Neutrophil (primary cell): ENCODE data around the gene BLOC1S5.

Experiments
- H3K27ac ChIP-seq: fragments of 200-600 bp; sonication (generic); 2 replicates; pipeline ENCODE4 v1.5.1; 2016; ENCODE audit warnings: mild to moderate bottlenecking, moderate library complexity
- H3K27me3 ChIP-seq: fragments of 200-600 bp; sonication (generic); 2 replicates; pipeline ENCODE4 v1.6.0; 2016; ENCODE audit warnings: mild to moderate bottlenecking
- H3K36me3 ChIP-seq: fragments of 200-600 bp; sonication (generic); 2 replicates; pipeline ENCODE4 v1.5.1; 2017
- H3K4me1 ChIP-seq, 2 experiments: fragments of 200-600 bp in 1 of 2; sonication (generic) in 1 of 2; 1 replicate in 1 of 2; 2 replicates in 1 of 2; pipeline versions ENCODE4 v1.5.1 to v1.6.1; 2013 to 2016; ENCODE audit warnings: low read depth in 1 of 2, low read length in 1 of 2, mild to moderate bottlenecking in 1 of 2, moderate library complexity in 1 of 2; ENCODE audit not compliant: control insufficient read depth in 1 of 2, insufficient read depth in 1 of 2
- H3K4me3 ChIP-seq, 2 experiments: fragments of 200-600 bp in 1 of 2; sonication (generic) in 1 of 2; 1 replicate in 1 of 2; 2 replicates in 1 of 2; pipeline ENCODE4 v1.5.1; 2013 to 2016; ENCODE audit warnings: low read depth in 1 of 2, low read length in 1 of 2, mild to moderate bottlenecking in 1 of 2, moderate library complexity in 1 of 2
- H3K9me3 ChIP-seq: fragments of 200-600 bp; sonication (generic); 2 replicates; pipeline ENCODE4 v1.5.1; 2016
- CTCF ChIP-seq: fragments of 200-600 bp; sonication (generic); IDR thresholded peaks from 2 replicates; pipeline ENCODE4 v1.5.1; 2016; ENCODE audit warnings: antibody characterized with exemption

Gene BLOC1S5

GRCh38 chr6:7997286-7997685 lies 66.9 kb downstream of the BLOC1S5 start:
- H3K27ac ChIP-seq, result no peak overlapping the region
- H3K36me3 ChIP-seq, result no peaks in the 10 kb centered on the region
- no peaks in the 10 kb centered on the region for H3K9me3 ChIP-seq
- no peaks in the 10 kb centered on the region for H3K4me1 ChIP-seq
- no peaks in the 10 kb centered on the region for H3K27me3 ChIP-seq
- no peak overlapping the region for H3K4me3 ChIP-seq
- no peak for TF ChIP-seq CTCF

- TF ChIP-seq CTCF, result no peak
- no peaks in the 10 kb centered on the region for H3K9me3 ChIP-seq
- H3K36me3 ChIP-seq, result no peaks in the 10 kb centered on the region
- no peaks in the 10 kb centered on the region for H3K4me1 ChIP-seq
- no peaks in the 10 kb centered on the region for H3K27me3 ChIP-seq
- no peak overlapping the region for H3K27ac ChIP-seq
- no peak overlapping the region for H3K4me3 ChIP-seq
These were observed 67.6 kb downstream of the BLOC1S5 start for GRCh38 chr6:7996538-7997111.

GRCh38 chr6:7993952-7994351 lies 70.2 kb downstream of the BLOC1S5 start:
- Histone ChIP-seq H3K4me3 (no peak overlapping the region), H3K27ac (no peak overlapping the region), H3K36me3 (no peaks in the 10 kb centered on the region), H3K27me3 (no peaks in the 10 kb centered on the region), H3K9me3 (no peaks in the 10 kb centered on the region), H3K4me1 (no peaks in the 10 kb centered on the region)
- no peak for TF ChIP-seq CTCF

GRCh38 chr6:7993399-7993798 lies 70.8 kb downstream of the BLOC1S5 start:
- H3K4me3 ChIP-seq, result no peak overlapping the region
- H3K27me3 ChIP-seq, result no peaks in the 10 kb centered on the region
- H3K4me1 ChIP-seq, result no peaks in the 10 kb centered on the region
- no peaks in the 10 kb centered on the region for H3K9me3 ChIP-seq
- TF ChIP-seq CTCF, result no peak
- H3K36me3 ChIP-seq, result no peaks in the 10 kb centered on the region
- H3K27ac ChIP-seq, result no peak overlapping the region

GRCh38 chr6:7992002-7992815 lies 72.0 kb downstream of the BLOC1S5 start:
- no peaks in the 10 kb centered on the region for H3K36me3 ChIP-seq
- H3K4me1 ChIP-seq, result no peaks in the 10 kb centered on the region
- no peak overlapping the region for H3K27ac ChIP-seq
- H3K9me3 ChIP-seq, result no peaks in the 10 kb centered on the region
- no peaks in the 10 kb centered on the region for H3K27me3 ChIP-seq
- no peak for TF ChIP-seq CTCF
- no peak overlapping the region for H3K4me3 ChIP-seq
